ENCODE data around the gene MAN1A1.

The MAN1A1 gene

DNA sequence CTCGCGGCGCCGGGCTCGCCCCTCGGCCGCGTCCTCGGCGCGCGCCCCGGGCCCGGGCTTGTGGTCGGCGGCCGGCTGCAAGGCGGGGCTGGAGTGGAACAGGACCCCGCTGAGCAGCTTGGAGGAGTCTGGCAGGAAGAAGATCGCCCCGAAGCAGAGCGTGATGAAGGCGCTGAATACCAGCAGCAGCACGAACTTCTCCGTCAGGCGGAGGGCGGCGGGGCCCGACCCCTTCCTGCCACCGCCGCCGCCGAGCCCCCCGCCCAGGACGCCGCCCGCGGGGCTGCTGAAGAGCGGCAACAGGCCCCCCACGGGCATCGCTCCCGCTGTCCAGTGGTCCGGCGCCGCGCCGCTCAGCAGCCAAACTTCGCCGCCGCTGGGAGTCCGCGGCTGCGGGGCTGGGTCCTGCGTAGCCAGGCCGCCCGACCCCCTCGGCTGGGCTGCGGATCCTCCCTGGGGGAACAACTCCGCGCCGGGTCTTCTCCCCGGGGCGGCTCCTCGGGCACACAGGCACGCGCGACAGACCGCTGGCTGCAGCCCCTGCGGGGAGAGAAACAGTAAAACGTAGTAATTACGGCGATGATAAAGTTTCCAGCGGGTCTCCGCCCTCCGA lies 707 bp downstream of the MAN1A1 start:
- H2AFZ ChIP-seq (ENCODE audit: low read depth), result peak overlapping the region; percentile 42
- TF ChIP-seq, protein P1, sequence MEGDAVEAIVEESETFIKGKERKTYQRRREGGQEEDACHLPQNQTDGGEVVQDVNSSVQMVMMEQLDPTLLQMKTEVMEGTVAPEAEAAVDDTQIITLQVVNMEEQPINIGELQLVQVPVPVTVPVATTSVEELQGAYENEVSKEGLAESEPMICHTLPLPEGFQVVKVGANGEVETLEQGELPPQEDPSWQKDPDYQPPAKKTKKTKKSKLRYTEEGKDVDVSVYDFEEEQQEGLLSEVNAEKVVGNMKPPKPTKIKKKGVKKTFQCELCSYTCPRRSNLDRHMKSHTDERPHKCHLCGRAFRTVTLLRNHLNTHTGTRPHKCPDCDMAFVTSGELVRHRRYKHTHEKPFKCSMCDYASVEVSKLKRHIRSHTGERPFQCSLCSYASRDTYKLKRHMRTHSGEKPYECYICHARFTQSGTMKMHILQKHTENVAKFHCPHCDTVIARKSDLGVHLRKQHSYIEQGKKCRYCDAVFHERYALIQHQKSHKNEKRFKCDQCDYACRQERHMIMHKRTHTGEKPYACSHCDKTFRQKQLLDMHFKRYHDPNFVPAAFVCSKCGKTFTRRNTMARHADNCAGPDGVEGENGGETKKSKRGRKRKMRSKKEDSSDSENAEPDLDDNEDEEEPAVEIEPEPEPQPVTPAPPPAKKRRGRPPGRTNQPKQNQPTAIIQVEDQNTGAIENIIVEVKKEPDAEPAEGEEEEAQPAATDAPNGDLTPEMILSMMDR (conservative IDR thresholded peaks at IDR 0.05; ENCODE audit: low read depth, low read length), result no peak
- H3K27ac ChIP-seq, result peak overlapping the region; percentile 68
- no peaks in the 10 kb centered on the region for H3K27me3 ChIP-seq (ENCODE audit: insufficient read depth, low read depth)
- no peaks in the 10 kb centered on the region for H3K36me3 ChIP-seq (ENCODE audit: insufficient read depth)
- H3K4me3 ChIP-seq (IDR thresholded peaks at IDR 0.05; ENCODE audit: insufficient read depth, low read depth, low read length), result no peak overlapping the region
- H4K20me1 ChIP-seq (ENCODE audit: insufficient read depth), result no peaks in the 10 kb centered on the region
- peaks cover 58% of the 10 kb centered on the region for H3K4me1 ChIP-seq (ENCODE audit: low read depth, poor library complexity, severe bottlenecking)
- peak overlapping the region; percentile 25; the same call in 1 of the 2 replicates for H3K4me2 ChIP-seq
- H3K79me2 ChIP-seq (ENCODE audit: insufficient read depth, low read depth), result peaks cover 64% of the 10 kb centered on the region
- peak overlapping the region; percentile 77 for H3K9ac ChIP-seq

DNA sequence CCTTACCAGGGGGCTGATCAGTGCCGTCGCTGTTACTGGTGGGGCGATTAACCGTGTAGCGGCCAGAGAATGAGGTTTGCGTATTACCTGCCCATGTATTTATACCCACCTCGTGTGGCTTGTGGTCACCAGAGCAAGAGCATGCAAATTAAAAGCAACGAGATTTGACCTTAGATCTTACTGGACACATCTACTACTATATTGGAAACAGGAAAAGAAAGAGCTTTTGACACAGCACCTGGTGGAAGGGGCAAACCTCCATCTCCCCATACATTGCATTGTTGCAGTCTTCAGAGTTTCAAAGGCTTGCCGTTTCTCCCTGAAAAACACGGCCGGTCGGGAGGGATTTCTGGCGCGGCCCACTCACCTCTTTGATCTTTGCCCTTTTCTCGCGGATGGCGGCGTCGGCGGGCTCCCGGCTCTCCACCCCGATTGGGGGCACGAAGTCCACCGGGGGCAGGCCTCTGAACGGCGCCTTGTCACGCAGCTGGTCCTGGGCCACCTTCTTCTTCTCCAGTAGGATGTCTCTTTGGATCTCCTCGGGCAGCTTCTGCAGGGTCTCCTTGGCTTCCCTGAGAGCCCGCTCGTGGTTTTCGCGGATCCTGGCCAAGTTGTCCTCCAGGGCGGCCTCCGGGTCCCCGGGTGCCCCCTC lies 1.3 kb downstream of the MAN1A1 start:
- H3K4me3 ChIP-seq (IDR thresholded peaks at IDR 0.05; ENCODE audit: insufficient read depth, low read depth, low read length), result no peak overlapping the region
- H3K36me3 ChIP-seq (ENCODE audit: insufficient read depth), result no peaks in the 10 kb centered on the region
- H3K9ac ChIP-seq, result peak overlapping the region; percentile 77
- peaks cover 55% of the 10 kb centered on the region for H3K4me1 ChIP-seq (ENCODE audit: low read depth, poor library complexity, severe bottlenecking)
- peak overlapping the region; percentile 42 for H2AFZ ChIP-seq (ENCODE audit: low read depth)
- H3K27me3 ChIP-seq (ENCODE audit: insufficient read depth, low read depth), result no peaks in the 10 kb centered on the region
- TF ChIP-seq, protein P1 (conservative IDR thresholded peaks at IDR 0.05; ENCODE audit: low read depth, low read length), result no peak
- peak overlapping the region; percentile 68 for H3K27ac ChIP-seq
- H3K79me2 ChIP-seq (ENCODE audit: insufficient read depth, low read depth), result peaks cover 71% of the 10 kb centered on the region
- peak overlapping the region; percentile 69 for H3K4me2 ChIP-seq
- no peaks in the 10 kb centered on the region for H4K20me1 ChIP-seq (ENCODE audit: insufficient read depth)

DNA sequence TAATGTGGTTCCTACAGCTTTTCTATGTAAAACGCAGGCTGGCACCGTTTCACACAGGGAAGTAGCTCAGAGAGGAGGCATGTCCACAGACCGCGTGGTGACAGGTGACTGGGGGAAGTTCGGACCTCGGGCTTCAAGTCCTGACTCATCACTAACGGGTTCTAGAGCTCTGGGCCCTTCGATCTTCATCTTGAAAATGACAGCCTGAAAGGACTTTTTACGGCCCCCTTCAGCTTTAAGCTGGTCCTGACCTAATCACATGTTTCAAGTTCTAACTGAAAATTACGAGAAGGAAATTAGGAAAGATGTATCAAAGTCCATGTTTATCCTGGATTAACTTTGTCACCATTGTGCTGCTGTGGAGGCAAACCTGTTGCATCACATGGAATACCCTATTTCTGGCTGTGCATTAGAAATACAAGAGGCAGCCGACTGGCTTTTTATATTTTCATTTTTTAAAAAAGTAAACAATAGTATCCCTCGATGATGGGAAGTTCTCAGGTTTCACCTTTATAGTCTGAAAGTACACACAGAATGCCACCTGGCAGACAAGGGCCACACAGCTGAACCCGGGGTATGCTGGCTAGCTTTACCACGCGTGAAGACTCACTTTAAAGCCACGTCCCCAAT lies 2.0 kb downstream of the MAN1A1 start:
- Histone ChIP-seq H3K27me3 (ENCODE audit: insufficient read depth, low read depth) (no peaks in the 10 kb centered on the region), H3K27ac (peak overlapping the region; percentile 68), H3K9ac (peak overlapping the region; percentile 77; the same call in 1 of the 2 replicates), H3K4me1 (ENCODE audit: low read depth, poor library complexity, severe bottlenecking) (peaks cover 49% of the 10 kb centered on the region), H2AFZ (ENCODE audit: low read depth) (peak overlapping the region; percentile 42), H4K20me1 (ENCODE audit: insufficient read depth) (no peaks in the 10 kb centered on the region), H3K36me3 (ENCODE audit: insufficient read depth) (no peaks in the 10 kb centered on the region), H3K4me3 (IDR thresholded peaks at IDR 0.05; ENCODE audit: insufficient read depth, low read depth, low read length) (no peak overlapping the region), H3K4me2 (peak overlapping the region; percentile 69), H3K79me2 (ENCODE audit: insufficient read depth, low read depth) (peaks cover 77% of the 10 kb centered on the region)
- TF ChIP-seq, protein P1 (conservative IDR thresholded peaks at IDR 0.05; ENCODE audit: low read depth, low read length), result no peak

DNA sequence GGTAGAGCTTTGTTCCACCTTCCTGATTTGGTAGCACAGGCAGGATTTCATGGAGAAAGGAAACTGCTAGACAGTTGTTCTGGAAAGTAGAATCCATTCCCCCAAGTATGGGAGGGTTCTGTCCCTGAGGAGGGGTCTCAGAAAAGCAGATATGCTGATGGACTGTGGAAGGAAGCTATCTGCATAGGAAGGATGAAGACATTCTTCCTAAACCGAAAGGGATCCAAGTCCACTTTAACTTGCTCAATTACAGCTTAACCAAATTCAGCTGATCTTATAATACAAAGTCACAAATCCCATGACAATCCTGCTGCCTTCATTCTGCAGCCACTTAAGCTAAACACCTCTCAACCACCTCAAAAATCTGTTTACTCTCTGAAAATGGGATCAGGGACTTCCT lies 2.6 kb downstream of the MAN1A1 start:
- H3K27me3 ChIP-seq (ENCODE audit: insufficient read depth, low read depth), result no peaks in the 10 kb centered on the region
- no peak overlapping the region for H2AFZ ChIP-seq (ENCODE audit: low read depth)
- peaks cover 42% of the 10 kb centered on the region for H3K4me1 ChIP-seq (ENCODE audit: low read depth, poor library complexity, severe bottlenecking)
- peak overlapping the region; percentile 68; the same call in 1 of the 2 replicates for H3K27ac ChIP-seq
- H3K4me2 ChIP-seq, result peak overlapping the region; percentile 69
- TF ChIP-seq, protein P1 (conservative IDR thresholded peaks at IDR 0.05; ENCODE audit: low read depth, low read length), result no peak
- no peaks in the 10 kb centered on the region for H4K20me1 ChIP-seq (ENCODE audit: insufficient read depth)
- H3K79me2 ChIP-seq (ENCODE audit: insufficient read depth, low read depth), result peaks cover 81% of the 10 kb centered on the region
- H3K9ac ChIP-seq, result peak overlapping the region; percentile 77; the same call in 1 of the 2 replicates
- no peaks in the 10 kb centered on the region; the same call in 1 of the 2 replicates for H3K36me3 ChIP-seq (ENCODE audit: insufficient read depth)
- no peak overlapping the region for H3K4me3 ChIP-seq (IDR thresholded peaks at IDR 0.05; ENCODE audit: insufficient read depth, low read depth, low read length)
